Endodermal cell (in vitro differentiated cells): Measurements from ENCODE around the gene DLGAP1. TPM values are rescaled to one million over a fixed set of nuclear protein-coding genes. Genes with fewer than 3 reads are reported as not detected.

Experiments used
- DNase-seq: peaks from one replicate; pipeline ENCODE4 v3.0.0-alpha.2; 2017
- H3K27ac ChIP-seq: 2 replicates; pipeline ENCODE4 v1.5.1; 2013; ENCODE audit warnings: mild to moderate bottlenecking, low read depth, low read length, moderate library complexity
- H3K27me3 ChIP-seq: 2 replicates; pipeline ENCODE4 v1.6.1; 2013; ENCODE audit warnings: mild to moderate bottlenecking, low read length, moderate library complexity; ENCODE audit not compliant: insufficient read depth, control insufficient read depth, poor library complexity, severe bottlenecking
- H3K36me3 ChIP-seq: 2 replicates; pipeline ENCODE4 v1.7.0; 2013; ENCODE audit warnings: mild to moderate bottlenecking, low read length, moderate library complexity; ENCODE audit not compliant: control insufficient read depth, insufficient read depth
- H3K4me1 ChIP-seq: one replicate; pipeline ENCODE4 v1.7.0; 2013; ENCODE audit warnings: low read length; ENCODE audit not compliant: control insufficient read depth, insufficient read depth
- H3K4me3 ChIP-seq: 2 replicates; pipeline ENCODE4 v1.5.1; 2013; ENCODE audit warnings: mild to moderate bottlenecking, low read length, moderate library complexity
- H3K9ac ChIP-seq: 2 replicates; pipeline ENCODE4 v1.6.1; 2013; ENCODE audit warnings: mild to moderate bottlenecking, low read length, moderate library complexity; ENCODE audit not compliant: poor library complexity, severe bottlenecking; ENCODE audit errors: extremely low read depth
- H3K9me3 ChIP-seq: 2 replicates; pipeline ENCODE4 v1.6.1; 2013; ENCODE audit warnings: mild to moderate bottlenecking, low read length, moderate library complexity; ENCODE audit not compliant: control insufficient read depth
- H3K27ac Mint-ChIP-seq: 2 replicates; pipeline ENCODE4 v1.8.0; 2020; ENCODE audit warnings: mixed read lengths
- H3K27me3 Mint-ChIP-seq: 2 replicates; pipeline ENCODE4 v1.8.0; 2021; ENCODE audit warnings: mild to moderate bottlenecking, mixed read lengths; ENCODE audit not compliant: insufficient read depth
- H3K36me3 Mint-ChIP-seq: 2 replicates; pipeline ENCODE4 v1.8.0; 2020; ENCODE audit warnings: low read depth, mixed read lengths
- H3K4me1 Mint-ChIP-seq: 2 replicates; pipeline ENCODE4 v1.8.0; 2020; ENCODE audit warnings: mixed read lengths
- H3K4me3 Mint-ChIP-seq: 2 replicates; pipeline ENCODE4 v1.8.0; 2020; ENCODE audit warnings: mild to moderate bottlenecking, moderate library complexity, mixed read lengths
- H3K9me3 Mint-ChIP-seq: 2 replicates; pipeline ENCODE4 v1.8.0; 2020; ENCODE audit warnings: mild to moderate bottlenecking, mixed read lengths
- WGBS, 2 experiments: methylation state at CpG; one replicate each; pipeline versions ENCODE4 v1.1.5 to v1.1.7; 2013; ENCODE audit warnings: missing lambda C conversion rate in 2 of 2, mixed read lengths in 1 of 2; ENCODE audit not compliant: insufficient coverage in 1 of 2, insufficient read length in 1 of 2; 5-methylcytosine and 5-hydroxymethylcytosine counted together
- total RNA-seq, 2 donors: library from RNA; stranded (reverse); fragmentation: NEBNext Ultra II Directional in 1 of 2; extraction: Animal tissue kit (Norgen Biotek cat#: 25700) in 1 of 2; gene quantifications; 2 replicates in 1 of 2; 3 replicates in 1 of 2; pipeline ENCODE4 v1.2.1, GENCODE V29; 2021
- TF ChIP-seq, protein P1 (sequence below): fragments of 200-600 bp; sonication (generic); conservative IDR thresholded peaks from 2 replicates; pipeline ENCODE4 v1.5.0; 2021; ENCODE audit warnings: antibody characterized with exemption, mild to moderate bottlenecking

Gene DLGAP1
- total RNA-seq, 2 donors from 2014 or later = 11.5 to 21.5 TPM

DNA sequence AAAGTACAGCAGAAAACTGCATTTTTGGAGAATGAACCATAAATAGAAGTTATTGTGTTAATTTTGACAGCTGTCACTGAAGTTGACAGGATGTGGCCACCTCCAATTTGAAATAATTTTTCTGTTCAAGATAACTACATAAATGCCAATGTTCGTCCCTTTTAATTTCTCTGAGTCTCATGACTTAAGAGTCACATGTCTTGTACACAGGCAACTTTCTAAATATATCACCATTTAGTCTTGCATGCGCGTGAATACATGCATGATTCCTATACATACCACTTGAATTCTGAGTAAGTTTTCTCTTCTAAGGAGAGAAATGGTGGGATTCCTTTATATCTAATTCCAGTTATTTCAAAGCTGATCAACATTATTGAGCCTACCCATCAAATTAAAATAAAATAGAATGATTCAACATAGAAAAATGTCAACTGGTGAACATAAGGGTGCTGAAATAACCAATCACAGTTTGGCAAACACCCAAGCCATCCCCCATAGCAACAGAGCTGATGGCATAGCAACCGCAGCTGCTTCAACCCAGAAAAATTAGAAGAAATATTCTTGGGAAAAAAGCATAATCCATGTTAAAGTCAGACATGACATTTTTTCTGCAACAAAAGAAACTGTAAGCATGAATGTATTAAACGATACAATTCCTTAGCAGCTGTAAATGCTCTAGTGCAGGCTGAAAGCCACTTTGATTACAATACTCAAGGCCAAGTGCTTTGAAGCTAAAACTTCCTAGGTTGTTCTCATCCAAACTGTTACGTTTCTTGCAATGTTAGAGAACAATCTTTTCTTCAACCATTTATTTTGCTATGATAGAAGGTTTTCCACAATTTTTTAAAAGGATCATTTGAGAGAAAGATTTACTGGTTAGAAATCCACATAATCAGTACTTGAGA lies 282.7 kb downstream of the DLGAP1 start:
- H3K9me3 Mint-ChIP-seq = peaks cover 3% of the 10 kb centered on the region
- no peaks in the 10 kb centered on the region for H3K27me3 Mint-ChIP-seq
- DNase-seq = no peak
- no peaks in the 10 kb centered on the region for H3K9me3 ChIP-seq
- TF ChIP-seq, protein P1, sequence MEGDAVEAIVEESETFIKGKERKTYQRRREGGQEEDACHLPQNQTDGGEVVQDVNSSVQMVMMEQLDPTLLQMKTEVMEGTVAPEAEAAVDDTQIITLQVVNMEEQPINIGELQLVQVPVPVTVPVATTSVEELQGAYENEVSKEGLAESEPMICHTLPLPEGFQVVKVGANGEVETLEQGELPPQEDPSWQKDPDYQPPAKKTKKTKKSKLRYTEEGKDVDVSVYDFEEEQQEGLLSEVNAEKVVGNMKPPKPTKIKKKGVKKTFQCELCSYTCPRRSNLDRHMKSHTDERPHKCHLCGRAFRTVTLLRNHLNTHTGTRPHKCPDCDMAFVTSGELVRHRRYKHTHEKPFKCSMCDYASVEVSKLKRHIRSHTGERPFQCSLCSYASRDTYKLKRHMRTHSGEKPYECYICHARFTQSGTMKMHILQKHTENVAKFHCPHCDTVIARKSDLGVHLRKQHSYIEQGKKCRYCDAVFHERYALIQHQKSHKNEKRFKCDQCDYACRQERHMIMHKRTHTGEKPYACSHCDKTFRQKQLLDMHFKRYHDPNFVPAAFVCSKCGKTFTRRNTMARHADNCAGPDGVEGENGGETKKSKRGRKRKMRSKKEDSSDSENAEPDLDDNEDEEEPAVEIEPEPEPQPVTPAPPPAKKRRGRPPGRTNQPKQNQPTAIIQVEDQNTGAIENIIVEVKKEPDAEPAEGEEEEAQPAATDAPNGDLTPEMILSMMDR = no peak
- H3K27me3 ChIP-seq = no peaks in the 10 kb centered on the region
- H3K4me1 Mint-ChIP-seq = no peaks in the 10 kb centered on the region
- no peaks in the 10 kb centered on the region for H3K36me3 Mint-ChIP-seq
- no peak overlapping the region for H3K4me3 Mint-ChIP-seq
- no peaks in the 10 kb centered on the region for H3K4me1 ChIP-seq
- H3K9ac ChIP-seq = no peak overlapping the region
- H3K4me3 ChIP-seq = no peak overlapping the region
- no peaks in the 10 kb centered on the region for H3K36me3 ChIP-seq
- H3K27ac Mint-ChIP-seq = no peak overlapping the region
- no peak overlapping the region for H3K27ac ChIP-seq
- 93 to 100% methylated on average over 3 to 6 of the region's 6 CpGs for WGBS, 2 experiments

DNA sequence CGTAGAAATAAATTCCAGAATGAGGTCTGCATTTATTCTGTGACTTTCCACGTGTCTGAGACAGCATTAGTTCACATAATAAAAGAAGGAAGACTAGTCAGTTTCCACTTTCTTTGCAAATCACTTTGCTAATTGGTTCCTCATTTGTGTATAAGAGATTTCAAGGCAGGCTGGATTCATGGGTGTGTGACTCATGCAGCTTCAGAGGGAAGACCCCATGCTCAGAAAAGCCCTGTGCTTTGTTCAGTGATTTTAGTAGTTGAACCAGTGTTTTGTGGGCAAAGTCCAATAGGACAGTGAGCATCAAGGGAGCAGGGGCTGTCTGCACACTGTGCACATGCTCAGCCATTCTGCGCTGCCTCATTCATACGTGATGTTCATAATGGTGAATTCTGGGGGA lies 297.8 kb downstream of the DLGAP1 start:
- Histone ChIP-seq H3K9me3 (peaks cover 13% of the 10 kb centered on the region), H3K4me1 (no peaks in the 10 kb centered on the region), H3K27ac (no peak overlapping the region), H3K4me3 (no peak overlapping the region), H3K36me3 (no peaks in the 10 kb centered on the region), H3K27me3 (no peaks in the 10 kb centered on the region), H3K9ac (no peak overlapping the region)
- TF ChIP-seq, protein P1 = no peak
- Mint-ChIP-seq H3K4me3 (no peak overlapping the region), H3K4me1 (peaks cover 9% of the 10 kb centered on the region), H3K27me3 (no peaks in the 10 kb centered on the region), H3K9me3 (peaks cover 4% of the 10 kb centered on the region), H3K36me3 (no peaks in the 10 kb centered on the region), H3K27ac (no peak overlapping the region)
- 71 to 75% methylated on average over 4 of the region's 4 CpGs for WGBS, 2 experiments
- no peak for DNase-seq

DNA sequence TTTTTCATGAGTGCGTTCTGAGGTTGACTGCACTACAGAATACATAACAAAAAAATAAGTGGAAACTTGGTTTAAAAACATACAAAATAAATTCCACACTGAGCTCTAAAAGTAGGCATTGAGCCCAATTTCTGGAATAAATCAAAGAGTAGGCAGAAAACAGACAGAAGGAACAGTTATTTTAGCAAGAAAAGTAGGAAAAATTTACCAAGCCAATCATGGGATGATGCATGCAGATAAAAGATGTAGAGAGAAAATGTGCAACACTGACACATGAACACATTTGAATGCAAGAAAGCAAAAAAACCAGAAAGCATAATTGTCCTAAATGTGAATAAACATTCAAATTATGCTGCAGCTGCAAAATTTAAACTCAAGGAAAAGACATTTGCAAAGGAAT lies 308.3 kb downstream of the DLGAP1 start:
- Histone ChIP-seq H3K27ac (no peak overlapping the region), H3K4me1 (peaks cover 4% of the 10 kb centered on the region), H3K4me3 (no peak overlapping the region), H3K36me3 (no peaks in the 10 kb centered on the region), H3K9me3 (no peaks in the 10 kb centered on the region), H3K27me3 (no peaks in the 10 kb centered on the region), H3K9ac (no peak overlapping the region)
- no CpG with 5 or more reads among the region's 1 CpG for WGBS, 2 experiments
- Mint-ChIP-seq H3K27ac (no peak overlapping the region), H3K4me1 (peaks cover 18% of the 10 kb centered on the region), H3K4me3 (no peak overlapping the region), H3K36me3 (peaks cover 2% of the 10 kb centered on the region), H3K27me3 (no peaks in the 10 kb centered on the region), H3K9me3 (no peaks in the 10 kb centered on the region)
- TF ChIP-seq, protein P1 = no peak
- no peak for DNase-seq
